ENCODE results near the gene CCDC102A.
A peak's percentile ranks its signal among the peaks of the same experiment; 100 is the strongest.

CCDC102A gene

GRCh38 chr16:57535680-57536305 is 578 bp downstream of the CCDC102A start:
- no peak for DNase-seq

GRCh38 chr16:57534881-57535658 is 1.3 kb downstream of the CCDC102A start:
- DNase-seq = no peak

- DNase-seq = no peak
These were observed 2.0 kb downstream of the CCDC102A start for GRCh38 chr16:57534337-57534880.

GRCh38 chr16:57533431-57534336 is 2.7 kb downstream of the CCDC102A start:
- DNase-seq = peak; percentile 67

GRCh38 chr16:57532266-57532625 is 4.1 kb downstream of the CCDC102A start:
- DNase-seq = no peak

- no peak for DNase-seq
These were observed 4.6 kb downstream of the CCDC102A start for GRCh38 chr16:57531635-57532265.

GRCh38 chr16:57531253-57531575 is 5.2 kb downstream of the CCDC102A start:
- no peak for DNase-seq

GRCh38 chr16:57530522-57531252 is 5.7 kb downstream of the CCDC102A start:
- DNase-seq = no peak

GRCh38 chr16:57530104-57530521 is 6.3 kb downstream of the CCDC102A start:
- DNase-seq = no peak

GRCh38 chr16:57529391-57530103 is 6.8 kb downstream of the CCDC102A start:
- no peak for DNase-seq

- DNase-seq = no peak
These were observed 7.6 kb downstream of the CCDC102A start for GRCh38 chr16:57528499-57529390.

GRCh38 chr16:57527610-57528360 is 8.6 kb downstream of the CCDC102A start:
- no peak for DNase-seq

- DNase-seq = no peak
These were observed 9.3 kb downstream of the CCDC102A start for GRCh38 chr16:57527027-57527426.

- no peak for DNase-seq
These were observed 9.9 kb downstream of the CCDC102A start for GRCh38 chr16:57526498-57526897.

GRCh38 chr16:57525761-57526160 is 10.6 kb downstream of the CCDC102A start:
- no peak for DNase-seq

- DNase-seq = no peak
These were observed 13.4 kb downstream of the CCDC102A start for GRCh38 chr16:57522960-57523359.

- no peak for DNase-seq
These were observed 16.5 kb downstream of the CCDC102A start for GRCh38 chr16:57519796-57520360.

GRCh38 chr16:57518922-57519321 is 17.4 kb downstream of the CCDC102A start:
- DNase-seq = no peak

GRCh38 chr16:57518520-57518919 is 17.9 kb downstream of the CCDC102A start:
- DNase-seq = no peak
